Left forelimb (tissue), 1 donor: ENCODE data around the gene FRMPD1.
"Not testable (repeated sequence)": the region's sequence is repeated elsewhere in the genome, so short reads cannot be mapped to it uniquely, and the experiment has no call there.

Experiments
- DNase-seq: peaks from one replicate; pipeline ENCODE4 v3.0.0-alpha.2; 2018; ENCODE audit warnings: low spot score

Gene FRMPD1, protein sequence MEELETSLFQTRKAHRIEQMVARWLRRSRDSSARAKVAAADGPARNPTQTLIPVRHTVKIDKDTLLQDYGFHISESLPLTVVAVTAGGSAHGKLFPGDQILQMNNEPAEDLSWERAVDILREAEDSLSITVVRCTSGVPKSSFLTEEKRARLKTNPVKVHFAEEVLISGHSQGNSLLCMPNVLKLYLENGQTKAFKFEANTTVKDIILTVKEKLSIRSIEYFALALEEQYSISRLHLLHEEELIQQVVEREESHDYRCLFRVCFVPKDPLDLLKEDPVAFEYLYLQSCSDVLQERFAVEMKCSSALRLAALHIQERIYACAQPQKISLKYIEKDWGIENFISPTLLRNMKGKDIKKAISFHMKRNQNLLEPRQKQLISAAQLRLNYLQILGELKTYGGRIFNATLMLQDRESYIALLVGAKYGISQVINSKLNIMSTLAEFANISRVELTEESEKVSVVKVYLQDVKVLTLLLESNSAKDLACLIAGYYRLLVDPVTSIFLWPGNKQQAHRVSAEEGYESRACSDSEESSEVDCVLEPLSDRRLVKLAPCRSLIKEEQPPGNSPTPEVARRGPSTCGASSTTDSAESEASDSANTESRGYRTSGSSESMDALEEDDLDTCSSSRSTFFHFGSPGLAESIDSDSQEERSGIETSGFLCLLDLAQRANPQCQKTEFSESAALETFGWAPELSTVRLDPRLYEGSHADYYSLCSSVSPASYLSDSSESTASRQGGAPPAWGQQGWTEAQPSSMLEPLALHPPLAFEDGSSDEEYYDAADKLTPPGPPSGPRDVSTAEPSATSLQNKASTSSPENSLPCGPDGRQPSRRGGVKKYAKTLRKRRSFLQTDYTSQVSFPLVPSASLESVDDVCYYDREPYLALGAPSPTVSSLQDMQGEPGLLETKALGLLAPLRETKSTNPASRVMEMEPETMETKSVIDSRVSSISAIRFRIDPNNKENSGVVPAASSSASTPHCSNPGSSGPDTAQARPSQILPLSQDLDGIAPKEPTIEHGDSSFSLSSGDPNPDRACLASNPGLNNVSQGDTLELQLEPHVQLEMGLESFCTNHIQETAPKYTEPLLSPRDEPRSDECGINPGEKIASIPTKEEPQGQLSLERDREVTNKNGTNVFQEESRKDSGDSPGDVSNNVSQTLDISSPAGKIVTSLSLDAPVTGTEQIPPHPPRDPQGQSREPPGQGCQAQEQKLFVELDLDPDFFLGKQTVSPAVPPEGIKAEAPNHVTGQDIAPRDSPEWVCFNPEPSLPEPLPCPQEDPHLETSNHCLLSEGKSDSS (N-terminal part only)

GRCh38 chr9:37650873-37651768, at the start of gene FRMPD1:
Gene FRMPD1, plus strand, starts transcription at chr9:37650954. Its CDS starts 41,688 bp downstream, at chr9:37692642.
- peak; percentile 76 for DNase-seq

DNA sequence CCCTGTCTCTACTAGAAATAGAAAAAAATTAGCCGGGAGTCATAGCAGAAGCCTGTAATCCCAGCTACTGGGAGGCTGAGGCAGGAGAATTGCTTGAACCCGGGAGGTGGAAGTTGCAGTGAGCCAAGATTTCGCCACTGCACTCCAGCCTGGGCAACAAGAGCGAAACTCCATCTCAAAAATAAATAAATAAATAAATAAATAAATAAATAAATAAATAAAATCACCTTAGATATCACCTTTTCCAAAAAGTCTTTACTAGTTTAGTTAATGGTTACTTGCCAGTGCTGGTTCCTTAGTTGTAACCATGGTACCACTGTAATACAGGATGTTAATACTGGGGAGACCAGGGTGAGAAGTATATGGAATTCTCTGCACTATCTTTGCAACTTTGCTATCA, 48.7 kb upstream of the FRMPD1 start:
- DNase-seq: not testable (repeated sequence)

- no peak for DNase-seq
These were observed 47.9 kb upstream of the FRMPD1 start for GRCh38 chr9:37602817-37603216.

- DNase-seq: no peak
These were observed 46.5 kb upstream of the FRMPD1 start for GRCh38 chr9:37604296-37604695.

DNA sequence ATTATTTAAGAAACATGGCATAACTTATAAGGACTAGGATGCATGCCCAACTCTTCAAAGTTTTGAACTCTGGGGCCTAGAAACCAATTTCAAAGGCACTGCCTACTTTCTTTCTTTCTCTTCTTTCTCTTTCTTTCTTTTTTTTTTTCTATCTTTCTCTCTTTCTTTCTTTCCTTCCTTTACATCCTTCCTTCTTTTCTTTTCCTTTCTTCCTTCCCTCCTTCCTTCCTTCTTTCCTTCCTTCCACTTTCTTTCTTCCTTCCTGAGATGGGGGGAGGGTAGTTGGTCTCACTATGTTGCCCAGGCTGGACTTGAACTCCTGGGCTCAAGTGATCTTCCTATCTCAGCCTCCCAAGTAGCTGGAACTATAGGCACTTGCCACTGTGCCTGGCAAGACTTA, 42.5 kb upstream of the FRMPD1 start:
- no peak for DNase-seq

DNA sequence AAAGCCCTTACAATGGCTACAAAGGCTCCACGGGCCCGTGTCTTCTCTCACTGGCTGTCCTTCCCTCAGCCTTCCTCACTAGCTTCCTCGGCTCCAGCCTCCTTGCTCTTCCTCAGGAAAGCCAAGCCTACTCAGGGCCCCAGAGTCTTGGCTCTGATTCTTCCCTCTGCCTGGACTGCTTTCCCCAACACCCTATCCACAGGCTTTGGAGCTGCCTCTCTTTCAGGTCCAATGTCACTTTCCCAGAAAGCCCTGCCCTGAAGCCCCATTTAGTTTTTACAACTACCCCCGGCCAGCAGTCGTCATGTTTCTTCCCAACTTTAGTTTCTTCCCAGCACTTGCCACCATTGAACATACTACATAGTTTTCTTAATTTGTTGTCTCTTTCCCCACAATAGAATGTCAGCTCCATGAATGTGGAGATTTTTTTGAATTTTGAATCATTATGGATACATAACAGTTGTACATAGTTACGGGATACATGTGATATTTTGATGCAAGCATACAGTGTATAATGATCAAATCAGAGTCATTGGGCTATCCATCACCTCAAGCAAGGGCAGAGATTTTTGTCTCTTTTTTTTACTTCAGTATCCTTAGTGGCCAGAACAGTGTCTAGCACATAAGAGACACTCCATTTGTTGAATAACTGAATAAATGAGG, 40.9 kb upstream of the FRMPD1 start:
- no peak for DNase-seq

DNA sequence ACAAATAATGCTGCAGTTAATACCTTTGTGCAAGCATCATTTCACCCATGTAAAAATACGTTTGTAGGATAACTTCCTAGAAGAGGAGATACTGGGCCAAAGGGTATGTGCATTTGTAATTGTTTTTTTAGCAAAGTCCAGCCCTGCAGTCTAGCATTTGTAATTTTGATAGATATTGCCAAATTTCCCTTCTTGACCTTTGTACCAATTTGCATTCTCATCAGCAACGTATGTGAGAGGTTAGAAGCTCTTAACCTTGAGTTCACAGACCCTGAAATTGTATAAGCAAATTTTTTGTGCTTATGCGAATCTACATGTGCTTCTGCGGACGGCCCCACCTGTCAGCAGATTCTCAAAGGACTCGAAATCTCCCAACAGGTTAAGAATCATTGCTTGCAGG, 39.7 kb upstream of the FRMPD1 start:
- DNase-seq: no peak

GRCh38 chr9:37611961-37612360, 38.8 kb upstream of the FRMPD1 start:
- DNase-seq: no peak

DNA sequence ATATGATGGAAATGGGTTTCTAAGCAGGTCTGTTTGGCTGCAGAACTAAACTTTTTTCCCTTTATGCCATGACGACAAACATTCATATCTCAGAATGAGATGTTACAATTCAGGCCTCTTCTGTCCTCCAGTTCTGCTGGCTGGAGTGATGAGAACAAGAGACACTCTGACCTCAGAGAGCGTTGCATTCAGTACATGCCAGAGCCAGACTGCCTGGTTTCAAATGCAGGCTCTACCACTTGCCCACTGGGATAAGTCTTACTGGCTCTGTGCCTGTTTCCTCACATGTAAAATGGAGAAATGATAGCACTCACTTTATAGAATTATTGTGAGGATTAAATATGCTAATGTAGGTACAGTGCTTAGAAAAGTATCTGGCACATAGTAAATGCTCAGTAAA, 33.6 kb upstream of the FRMPD1 start:
- DNase-seq: no peak

DNA sequence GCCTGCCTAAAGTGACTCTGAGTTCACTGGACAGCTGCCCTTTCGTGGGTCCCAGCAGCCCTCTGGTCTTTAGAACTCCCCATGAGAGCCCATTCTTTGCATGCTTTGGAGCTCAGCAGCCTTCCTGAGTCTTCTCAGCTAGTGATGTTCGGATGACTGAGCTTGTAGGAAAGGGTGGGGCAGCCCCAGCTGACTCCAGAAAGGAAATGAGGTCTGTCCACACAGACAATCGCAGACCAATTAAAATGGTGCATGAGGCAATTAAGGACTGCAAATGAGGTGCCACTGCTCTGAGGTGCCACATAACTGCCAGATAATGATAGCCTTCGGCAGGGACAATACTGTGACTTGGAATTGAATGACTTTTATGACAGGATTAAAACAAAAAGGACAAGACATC, 32.9 kb upstream of the FRMPD1 start:
- no peak for DNase-seq

DNA sequence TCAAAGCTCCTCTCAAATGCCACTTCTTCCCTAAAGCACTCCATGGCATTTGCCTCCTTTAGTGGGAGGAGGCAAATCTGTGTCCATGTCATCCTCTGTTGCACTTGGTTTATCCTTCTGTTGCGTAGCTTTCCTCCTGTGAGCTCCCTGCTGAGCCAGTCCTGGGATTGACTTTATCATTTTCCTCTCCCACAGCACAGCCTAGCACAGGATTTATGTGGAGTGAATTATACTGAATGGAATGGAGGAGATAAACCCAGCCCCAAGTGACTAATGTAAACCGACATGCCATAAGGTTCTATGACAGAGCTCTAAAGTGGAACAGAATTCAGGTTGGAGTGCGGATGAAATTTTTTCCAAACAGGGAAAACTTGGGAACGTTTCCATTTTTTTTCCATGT, 31.9 kb upstream of the FRMPD1 start:
- DNase-seq: no peak

GRCh38 chr9:37619806-37620205, 30.9 kb upstream of the FRMPD1 start:
- DNase-seq: no peak

DNA sequence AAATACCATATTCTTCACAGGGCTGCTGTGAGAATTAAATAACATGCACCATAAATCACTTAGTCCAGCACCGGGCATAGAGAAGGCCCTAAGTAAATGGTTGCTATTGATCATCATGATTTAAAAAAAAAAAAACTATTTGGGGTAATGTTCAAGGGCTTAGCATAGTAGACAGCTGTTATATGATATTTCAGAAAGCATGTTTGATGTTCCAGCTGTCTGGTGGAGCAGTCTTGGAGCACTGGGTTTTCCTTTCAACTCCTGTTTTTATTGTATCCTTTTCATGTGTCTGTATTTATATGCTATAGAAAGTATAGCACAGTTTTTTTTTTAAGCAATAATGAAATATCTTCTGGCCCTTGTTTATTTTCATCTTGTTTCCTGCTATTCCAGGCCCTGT, 30.4 kb upstream of the FRMPD1 start:
- no peak for DNase-seq

DNA sequence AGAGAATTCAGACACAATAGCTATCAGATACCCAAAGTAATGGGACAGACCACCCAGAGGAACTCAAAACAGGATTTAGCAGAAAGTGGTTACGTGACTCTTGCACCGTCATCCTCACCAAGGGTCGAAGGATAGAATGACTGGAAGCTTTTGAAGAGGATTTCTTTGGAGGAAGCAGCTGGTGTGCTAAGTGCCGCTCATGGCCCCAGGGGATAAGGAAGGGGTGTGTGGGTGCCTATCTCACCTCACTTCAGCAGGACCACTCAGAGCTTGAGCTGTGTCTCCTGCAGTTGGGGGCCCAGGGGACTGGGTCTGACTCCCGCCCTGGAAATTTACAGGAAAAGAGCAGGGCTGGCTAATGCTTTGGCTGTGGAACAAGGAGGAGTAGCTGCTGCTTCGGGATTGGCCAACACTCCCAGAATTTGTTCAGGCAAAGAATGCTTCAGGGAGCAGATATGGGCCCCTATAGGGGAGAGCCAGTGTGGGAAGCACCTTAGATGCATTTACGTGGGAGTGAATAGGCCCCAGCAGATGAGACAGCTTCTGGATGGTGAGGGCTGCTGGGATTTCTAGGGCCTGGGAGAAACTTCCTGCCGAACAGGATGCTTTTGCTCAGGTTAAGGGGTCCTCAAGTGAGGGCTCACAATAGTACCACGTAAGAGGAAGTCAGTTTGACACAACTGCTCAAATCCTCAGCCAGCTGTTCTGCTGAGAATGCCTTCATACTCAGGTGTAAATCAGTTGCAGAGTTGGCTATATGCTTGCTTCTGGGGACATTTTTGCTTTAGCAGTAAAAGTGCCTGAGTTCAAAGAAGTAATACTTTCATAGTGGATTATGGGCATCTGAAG, 29.3 kb upstream of the FRMPD1 start:
- DNase-seq: no peak

- no peak for DNase-seq
These were observed 28.3 kb upstream of the FRMPD1 start for GRCh38 chr9:37622462-37622861.

DNA sequence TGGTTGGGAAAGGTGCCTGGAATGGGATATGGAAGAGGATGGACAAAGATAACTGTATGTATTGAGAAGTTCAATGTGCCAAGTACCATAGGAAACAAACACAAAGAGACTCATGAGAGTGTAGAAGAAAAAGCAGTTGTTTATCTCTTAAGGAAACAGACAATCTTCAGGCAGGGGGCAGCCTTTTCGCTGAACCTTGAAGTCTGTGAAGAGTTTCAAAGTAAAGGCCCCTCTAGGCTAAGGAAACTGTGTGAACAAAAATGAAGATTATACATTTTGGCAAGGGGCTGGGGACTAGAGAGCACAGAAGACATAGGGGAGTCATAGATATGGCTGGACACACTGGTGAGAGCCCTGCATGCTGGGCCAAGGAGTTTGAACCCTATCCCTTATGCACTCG, 27.5 kb upstream of the FRMPD1 start:
- no peak for DNase-seq

DNA sequence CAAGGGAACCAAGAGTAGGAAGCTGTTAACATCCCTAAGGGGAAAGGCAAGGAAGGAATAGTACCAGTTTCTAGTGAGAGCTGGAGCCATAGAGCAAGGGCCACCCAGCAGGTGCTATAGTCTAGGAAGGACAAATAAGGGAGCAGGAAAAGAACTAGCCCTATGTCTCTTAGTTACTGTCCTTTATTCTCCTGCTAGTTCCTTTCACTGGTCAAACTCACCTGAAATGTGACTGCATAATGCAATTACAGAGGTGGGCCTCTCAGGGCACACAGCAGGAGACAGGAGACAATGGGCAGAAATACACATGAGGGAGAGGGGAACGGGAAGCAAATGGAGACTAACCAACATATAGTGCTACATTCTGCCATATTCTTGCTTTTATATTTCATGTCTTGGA, 26.7 kb upstream of the FRMPD1 start:
- DNase-seq: no peak

DNA sequence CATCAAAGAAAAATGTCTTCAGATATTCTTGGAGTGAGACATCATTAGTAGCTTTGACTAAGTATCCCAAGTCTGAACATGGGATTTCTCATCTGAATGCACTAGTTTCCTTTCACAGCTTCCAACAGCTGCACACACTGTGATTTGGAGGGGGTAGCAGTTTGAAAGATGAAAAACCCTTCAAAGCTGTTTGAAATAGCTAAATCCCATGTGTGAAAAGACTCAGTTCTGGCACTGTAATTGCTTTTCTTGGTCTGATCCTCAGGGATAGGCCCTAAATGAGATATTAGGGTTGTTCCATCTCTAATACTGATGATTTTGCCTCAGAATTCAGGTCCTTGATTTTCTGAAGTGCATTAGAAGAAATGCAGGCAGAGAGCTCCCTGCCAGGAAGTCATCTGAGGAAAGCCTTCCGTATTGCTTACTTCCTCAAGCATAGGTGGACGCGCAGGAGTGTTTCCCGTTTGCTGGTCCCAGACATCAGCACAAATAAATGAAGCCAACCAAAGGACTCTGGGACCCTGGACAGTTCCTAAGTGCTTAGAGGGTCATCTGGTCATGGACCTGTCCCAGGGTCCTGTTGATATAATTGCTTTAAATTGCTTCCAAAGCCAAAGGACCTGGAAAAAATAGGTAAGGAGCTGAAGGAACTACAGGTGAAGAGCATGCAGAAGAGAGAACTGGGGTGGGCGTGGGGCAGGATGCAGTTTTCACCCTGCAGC, 25.6 kb upstream of the FRMPD1 start:
- no peak for DNase-seq

GRCh38 chr9:37625758-37626147, 25.0 kb upstream of the FRMPD1 start:
- no peak for DNase-seq
